NOMO-1 treated with DMSO at 0.1 percent for 48 hours (cell line): ENCODE data around the gene AUP1.
"Not testable (repeated sequence)": the region's sequence is repeated elsewhere in the genome, so short reads cannot be mapped to it uniquely, and the experiment has no call there.

ENCODE experiments used
- DNase-seq: peaks from one replicate; lab custom pipeline; 2025; ENCODE audit not compliant: unreplicated experiment; lab: John Stamatoyannopoulos, UW

AUP1 gene

GRCh38 chr2:74529357-74530238 lies at the start of gene AUP1, which contains the start of gene HTRA2:
Gene AUP1, minus strand, starts transcription at chr2:74529706. Its CDS starts 77 bp downstream, at chr2:74529629.
Gene HTRA2, plus strand, starts transcription at chr2:74529933. Its CDS starts 74 bp downstream, at chr2:74530007.
- peak; percentile 98 for DNase-seq

GRCh38 chr2:74578408-74578807 lies 48.9 kb upstream of the AUP1 start:
- DNase-seq, result no peak

GRCh38 chr2:74577448-74577847 lies 47.9 kb upstream of the AUP1 start:
- peak; percentile 57 for DNase-seq

GRCh38 chr2:74576863-74577229 lies 47.3 kb upstream of the AUP1 start:
- DNase-seq, result peak; percentile 91

- no peak for DNase-seq
Measured at GRCh38 chr2:74576211-74576862, 46.8 kb upstream of the AUP1 start.

GRCh38 chr2:74575320-74575719 lies 45.8 kb upstream of the AUP1 start:
- no peak for DNase-seq

- peak; percentile 90 for DNase-seq
Measured at GRCh38 chr2:74573747-74574562, 44.4 kb upstream of the AUP1 start.

GRCh38 chr2:74572178-74572925 lies 42.8 kb upstream of the AUP1 start:
- no peak for DNase-seq

GRCh38 chr2:74571058-74571457 lies 41.6 kb upstream of the AUP1 start:
- DNase-seq, result peak; percentile 37

- no peak for DNase-seq
Measured at GRCh38 chr2:74569686-74570085, 40.2 kb upstream of the AUP1 start.

GRCh38 chr2:74567881-74568280 lies 38.4 kb upstream of the AUP1 start:
- DNase-seq, result no peak

GRCh38 chr2:74566754-74567085 lies 37.2 kb upstream of the AUP1 start:
- DNase-seq, result peak; percentile 36

- DNase-seq, result no peak
Measured at GRCh38 chr2:74566076-74566753, 36.7 kb upstream of the AUP1 start.

GRCh38 chr2:74564222-74564621 lies 34.7 kb upstream of the AUP1 start:
- DNase-seq, result no peak

GRCh38 chr2:74562126-74562775 lies 32.7 kb upstream of the AUP1 start:
- no peak for DNase-seq

- DNase-seq, result not testable (repeated sequence)
Measured at GRCh38 chr2:74561022-74561421, 31.5 kb upstream of the AUP1 start.

GRCh38 chr2:74560591-74560990 lies 31.1 kb upstream of the AUP1 start:
- DNase-seq, result no peak

- DNase-seq, result no peak
Measured at GRCh38 chr2:74559912-74560311, 30.4 kb upstream of the AUP1 start.

GRCh38 chr2:74558284-74559230 lies 29.1 kb upstream of the AUP1 start:
- no peak for DNase-seq
